IMR-90 (cell line): ENCODE data around the gene LTC4S. TPM values are rescaled to one million over a fixed set of nuclear protein-coding genes. Genes with fewer than 3 reads are reported as not detected.

ENCODE experiments used
- ATAC-seq: fragments of 200-7000 bp; cut with Tn5 transposase; 2 replicates; pipeline ENCODE4 v1.9.1; 2020; ENCODE audit warnings: low read depth, mild to moderate bottlenecking, moderate library complexity
- BruUV-seq: library from RNA; stranded (reverse); fragments of 400-500 nt; replicated peaks from 2 replicates; lab custom pipeline; 2021; lab: Mats Ljungman, UMichigan
- CTCF ChIA-PET: fragments of 300-600 bp; formaldehyde crosslinking; extraction: SDS; loops from one replicate; lab custom pipeline; 2021; ENCODE audit warnings: antibody characterized with exemption; lab: Yijun Ruan, JAX
- POLR2A ChIA-PET: fragments of 300-600 bp; sonication (Branson Sonifier 250); formaldehyde crosslinking; loops from one replicate; lab custom pipeline; 2022; ENCODE audit warnings: antibody characterized with exemption; ENCODE audit not compliant: unreplicated experiment; lab: Charles Lee
- DNase-seq: peaks from one replicate; pipeline ENCODE4 v3.0.0; 2013
- H2AFZ ChIP-seq: replicated peaks from 2 replicates; pipeline ENCODE3; 2013; ENCODE audit warnings: low read length, mild to moderate bottlenecking; ENCODE audit not compliant: poor library complexity
- H2AK5ac ChIP-seq: 2 replicates; pipeline ENCODE4 v1.6.1; 2013; ENCODE audit warnings: low read depth, low read length, inconsistent platforms
- H2AK9ac ChIP-seq: replicated peaks from 2 replicates; pipeline ENCODE3; 2013; ENCODE audit warnings: mild to moderate bottlenecking, low read depth, low read length, moderate library complexity; ENCODE audit not compliant: poor library complexity
- H2BK120ac ChIP-seq: 2 replicates; pipeline ENCODE4 v1.6.1; 2013; ENCODE audit warnings: low read depth, low read length, inconsistent platforms
- H2BK15ac ChIP-seq: 3 replicates; pipeline ENCODE4 v1.6.1; 2013; ENCODE audit warnings: low read depth, low read length, inconsistent platforms
- H2BK20ac ChIP-seq: 2 replicates; pipeline ENCODE4 v1.6.1; 2013; ENCODE audit warnings: low read depth, mild to moderate bottlenecking, inconsistent platforms, low read length, moderate library complexity
- H2BK5ac ChIP-seq: 2 replicates; pipeline ENCODE4 v1.6.1; 2013; ENCODE audit warnings: mild to moderate bottlenecking, low read depth, low read length, inconsistent platforms; ENCODE audit not compliant: poor library complexity, severe bottlenecking
- H3K14ac ChIP-seq: replicated peaks from 2 replicates; pipeline ENCODE4 v1.6.1; 2013; ENCODE audit warnings: low read depth, low read length, inconsistent platforms
- H3K18ac ChIP-seq: 2 replicates; pipeline ENCODE4 v1.6.1; 2013; ENCODE audit warnings: low read depth, low read length, control low read depth
- H3K23ac ChIP-seq: 2 replicates; pipeline ENCODE4 v1.6.1; 2013; ENCODE audit warnings: low read depth, low read length, inconsistent platforms
- H3K27ac ChIP-seq: 2 replicates; pipeline ENCODE4 v1.5.1; 2013; ENCODE audit warnings: mild to moderate bottlenecking, control low read depth, low read length; ENCODE audit not compliant: insufficient read depth
- H3K27me3 ChIP-seq: 2 replicates; pipeline ENCODE4 v1.6.1; 2013; ENCODE audit warnings: low read length; ENCODE audit not compliant: control insufficient read depth, insufficient read depth
- H3K36me3 ChIP-seq: 2 replicates; pipeline ENCODE4 v1.6.1; 2013; ENCODE audit warnings: low read length, mixed read lengths; ENCODE audit not compliant: control insufficient read depth, insufficient read depth
- H3K4ac ChIP-seq: 2 replicates; pipeline ENCODE4 v1.6.1; 2013; ENCODE audit warnings: low read depth, low read length, inconsistent platforms
- H3K4me1 ChIP-seq: 2 replicates; pipeline ENCODE4 v1.6.1; 2013; ENCODE audit warnings: low read length, mixed read lengths; ENCODE audit not compliant: control insufficient read depth, insufficient read depth
- H3K4me2 ChIP-seq: 2 replicates; pipeline ENCODE4 v1.6.1; 2013; ENCODE audit warnings: low read depth, mild to moderate bottlenecking, control low read depth, low read length, moderate library complexity
- H3K4me3 ChIP-seq: 2 replicates; pipeline ENCODE4 v1.5.1; 2013; ENCODE audit warnings: low read depth, mild to moderate bottlenecking, control low read depth, low read length, moderate library complexity; ENCODE audit not compliant: insufficient read depth
- H3K56ac ChIP-seq: 2 replicates; pipeline ENCODE4 v1.6.1; 2013; ENCODE audit warnings: low read length, inconsistent platforms; ENCODE audit not compliant: insufficient read depth; ENCODE audit errors: extremely low read depth
- H3K79me1 ChIP-seq, 2 experiments: 2 replicates each; pipeline ENCODE4 v1.6.1; 2013; ENCODE audit warnings: low read length in 2 of 2, inconsistent platforms in 1 of 2, low read depth in 1 of 2
- H3K9ac ChIP-seq: 2 replicates; pipeline ENCODE4 v1.6.1; 2013; ENCODE audit warnings: low read depth, low read length, control low read depth
- H3K9me1 ChIP-seq: 2 replicates; pipeline ENCODE4 v1.6.1; 2013; ENCODE audit warnings: low read length, inconsistent platforms; ENCODE audit not compliant: insufficient read depth
- H3K9me3 ChIP-seq: 2 replicates; pipeline ENCODE4 v1.6.1; 2013; ENCODE audit warnings: low read length; ENCODE audit not compliant: control insufficient read depth, insufficient read depth
- H4K20me1 ChIP-seq: 2 replicates; pipeline ENCODE4 v1.6.1; 2013; ENCODE audit warnings: low read length, inconsistent platforms; ENCODE audit not compliant: insufficient read depth
- H4K5ac ChIP-seq: 2 replicates; pipeline ENCODE4 v1.6.1; 2013; ENCODE audit warnings: mild to moderate bottlenecking, low read depth, low read length, control low read depth
- H4K8ac ChIP-seq, 2 experiments: 2 replicates each; pipeline ENCODE4 v1.6.1; 2013; ENCODE audit warnings: low read depth in 2 of 2, low read length in 2 of 2, control low read depth in 1 of 2, inconsistent platforms in 1 of 2
- H4K91ac ChIP-seq: 2 replicates; pipeline ENCODE4 v1.6.1; 2013; ENCODE audit warnings: low read depth, low read length, inconsistent platforms; ENCODE audit not compliant: insufficient read depth
- BHLHE40 ChIP-seq: fragments of 150-350 bp; IDR thresholded peaks from 2 replicates; pipeline ENCODE4 v1.6.1; 2016; ENCODE audit warnings: mild to moderate bottlenecking, low read depth, low read length
- CHD1 ChIP-seq: IDR thresholded peaks from 2 replicates; pipeline ENCODE4 v1.6.1; 2012; ENCODE audit warnings: low read depth, low read length, improper control_type of control experiment
- CTCF ChIP-seq: conservative IDR thresholded peaks from 2 replicates; pipeline ENCODE4 v1.5.1; 2012; ENCODE audit warnings: mild to moderate bottlenecking, low read depth, low read length, improper control_type of control experiment
- NFE2L2 ChIP-seq: fragments of 150-350 bp; IDR thresholded peaks from 2 replicates; pipeline ENCODE4 v1.6.1; 2016; ENCODE audit warnings: low read depth, mild to moderate bottlenecking, low read length
- POLR2A ChIP-seq: IDR thresholded peaks from 2 replicates; pipeline ENCODE4 v1.6.1; 2012; ENCODE audit warnings: mild to moderate bottlenecking, low read depth, low read length
- RCOR1 ChIP-seq: IDR thresholded peaks from 2 replicates; pipeline ENCODE4 v1.6.1; 2012; ENCODE audit warnings: mild to moderate bottlenecking, low read length, improper control_type of control experiment; ENCODE audit not compliant: insufficient replicate concordance
- SMC3 ChIP-seq: fragments of 150-350 bp; IDR thresholded peaks from 2 replicates; pipeline ENCODE4 v1.6.1; 2016; ENCODE audit warnings: low read depth, mild to moderate bottlenecking, antibody characterized with exemption, low read length, moderate library complexity
- USF2 ChIP-seq: fragments of 150-350 bp; IDR thresholded peaks from 2 replicates; pipeline ENCODE4 v1.6.1; 2017; ENCODE audit warnings: mild to moderate bottlenecking, antibody characterized with exemption, low read length, low read depth
- WGBS, 2 experiments: methylation state at CpG; one replicate each; pipeline versions ENCODE4 v1.1.5 to v1.1.7; 2013; ENCODE audit warnings: missing lambda C conversion rate in 2 of 2; ENCODE audit not compliant: insufficient read length in 1 of 2; ENCODE audit errors: extremely low coverage in 2 of 2; 5-methylcytosine and 5-hydroxymethylcytosine counted together
- dilution Hi-C: fragments of 300-500 bp; cut with HindIII; formaldehyde crosslinking; loops from one replicate; pipeline ENCODE4 v1.14.3; 2018; ENCODE audit warnings: low sequenced_read_pairs; ENCODE audit not compliant: unreplicated experiment
- in situ Hi-C: fragments of 300-500 bp; cut with MboI; formaldehyde crosslinking; loops from 3 replicates; pipeline ENCODE4 v1.14.3; 2019; ENCODE audit warnings: low sequenced_read_pairs, inconsistent platforms, mixed read lengths
- intact Hi-C: fragments of 100-400 bp; cut with micrococcal nuclease; formaldehyde crosslinking; loops from 2 replicates; pipeline ENCODE4 v1.10.0; 2022
- polyA plus RNA-seq, 3 experiments: library from polyadenylated mRNA; depleted of rRNA; stranded (reverse); fragments of >200 nt; gene quantifications; 2 replicates each; pipeline ENCODE4 v1.2.3, GENCODE V29; 2012; ENCODE audit warnings: low replicate concordance in 1 of 3
- total RNA-seq: library from RNA; depleted of rRNA; stranded (reverse); fragments of >200 nt; gene quantifications from 2 replicates; pipeline ENCODE4 v1.2.3, GENCODE V29; 2012
- TF ChIP-seq, protein P1 (sequence below): fragments of 150-350 bp; IDR thresholded peaks from 2 replicates; pipeline ENCODE4 v1.6.1; 2016; ENCODE audit warnings: low read depth, mild to moderate bottlenecking, low read length, moderate library complexity, borderline replicate concordance

The LTC4S gene
- total and polyA plus RNA-seq, 2 of the 4 experiments (the other 2 are of a cell fraction), result 0.72 TPM; not detected in 1

- TF ChIP-seq BHLHE40 (no peak), RCOR1 (no peak), SMC3 (no peak), CTCF (no peak), NFE2L2 (no peak), USF2 (no peak), POLR2A (no peak), CHD1 (no peak)
- TF ChIP-seq, protein P1, sequence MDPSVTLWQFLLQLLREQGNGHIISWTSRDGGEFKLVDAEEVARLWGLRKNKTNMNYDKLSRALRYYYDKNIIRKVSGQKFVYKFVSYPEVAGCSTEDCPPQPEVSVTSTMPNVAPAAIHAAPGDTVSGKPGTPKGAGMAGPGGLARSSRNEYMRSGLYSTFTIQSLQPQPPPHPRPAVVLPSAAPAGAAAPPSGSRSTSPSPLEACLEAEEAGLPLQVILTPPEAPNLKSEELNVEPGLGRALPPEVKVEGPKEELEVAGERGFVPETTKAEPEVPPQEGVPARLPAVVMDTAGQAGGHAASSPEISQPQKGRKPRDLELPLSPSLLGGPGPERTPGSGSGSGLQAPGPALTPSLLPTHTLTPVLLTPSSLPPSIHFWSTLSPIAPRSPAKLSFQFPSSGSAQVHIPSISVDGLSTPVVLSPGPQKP, result no peak
- H3K36me3 ChIP-seq, result peaks cover 3% of the 10 kb centered on the region
- H3K9ac ChIP-seq, result no peak overlapping the region
- POLR2A ChIA-PET, result interaction anchor here (0.6 kb wide), 1 partner anchor 65 kb away, joined by 4 read pairs; the partner anchor contains the start of gene SQSTM1
- peaks cover 84% of the 10 kb centered on the region for H4K20me1 ChIP-seq
- H3K23ac ChIP-seq, result peak overlapping the region; percentile 54
- no peak overlapping the region for H3K4me3 ChIP-seq
- no peak overlapping the region for H4K8ac ChIP-seq
- H3K18ac ChIP-seq, result no peak overlapping the region
- no peak overlapping the region for H4K5ac ChIP-seq
- 0 out of 2 replicates have a peak overlapping the region, but pooled peaks have one; percentile 2 for H2AK5ac ChIP-seq
- WGBS, 2 experiments, result no CpG with 5 or more reads among the region's 2 CpGs
- H2AK9ac ChIP-seq, result no peak overlapping the region
- no peak overlapping the region for H3K27ac ChIP-seq
- no peak overlapping the region for H2BK5ac ChIP-seq
- ATAC-seq, result peak; percentile 44
- no peak overlapping the region for H4K91ac ChIP-seq
- peaks cover 13% of the 10 kb centered on the region for H3K9me1 ChIP-seq
- H2AFZ ChIP-seq, result no peak overlapping the region
- dilution Hi-C loops (no loop called here), intact Hi-C loops (no loop called here), in situ Hi-C loops (no loop called here)
- H3K4ac ChIP-seq, result no peak overlapping the region
- no peak overlapping the region for H2BK20ac ChIP-seq
- H2BK120ac ChIP-seq, result no peak overlapping the region
- H3K56ac ChIP-seq, result no peak overlapping the region
- H3K14ac ChIP-seq, result no peak overlapping the region
- 0 out of 2 replicates have a peak overlapping the region, but pooled peaks have one; percentile 50 for H3K4me2 ChIP-seq
- no peak for DNase-seq
- CTCF ChIA-PET, result interaction anchor here (0.6 to 1.6 kb wide), 3 partner anchors 8 to 287 kb away, joined by 3 to 4 read pairs (median 3); no protein-coding TSS in a partner anchor
- H3K9me3 ChIP-seq, result no peaks in the 10 kb centered on the region
- H3K27me3 ChIP-seq, result no peaks in the 10 kb centered on the region
- peaks cover 21 to 74% of the 10 kb centered on the region in 2 experiments for H3K79me1 ChIP-seq
- no peak overlapping the region for H2BK15ac ChIP-seq
- BruUV-seq, result no TSS peak
- peaks cover 6% of the 10 kb centered on the region for H3K4me1 ChIP-seq
These were observed 38.8 kb upstream of the LTC4S start for GRCh38 chr5:179755022-179755421.
